Stimulated activated CD4-positive, alpha-beta T cell treated with anti-CD3 and anti-CD28 coated beads, Interleukin-2, amount 100 ng/mL, for 4 hours (primary cell): ENCODE measurements around the gene EPB41L4A.

ENCODE experiments used
- DNase-seq: peaks from one replicate; pipeline ENCODE4 v3.0.0-alpha.2; 2020; ENCODE audit warnings: low read depth

The EPB41L4A gene

DNA sequence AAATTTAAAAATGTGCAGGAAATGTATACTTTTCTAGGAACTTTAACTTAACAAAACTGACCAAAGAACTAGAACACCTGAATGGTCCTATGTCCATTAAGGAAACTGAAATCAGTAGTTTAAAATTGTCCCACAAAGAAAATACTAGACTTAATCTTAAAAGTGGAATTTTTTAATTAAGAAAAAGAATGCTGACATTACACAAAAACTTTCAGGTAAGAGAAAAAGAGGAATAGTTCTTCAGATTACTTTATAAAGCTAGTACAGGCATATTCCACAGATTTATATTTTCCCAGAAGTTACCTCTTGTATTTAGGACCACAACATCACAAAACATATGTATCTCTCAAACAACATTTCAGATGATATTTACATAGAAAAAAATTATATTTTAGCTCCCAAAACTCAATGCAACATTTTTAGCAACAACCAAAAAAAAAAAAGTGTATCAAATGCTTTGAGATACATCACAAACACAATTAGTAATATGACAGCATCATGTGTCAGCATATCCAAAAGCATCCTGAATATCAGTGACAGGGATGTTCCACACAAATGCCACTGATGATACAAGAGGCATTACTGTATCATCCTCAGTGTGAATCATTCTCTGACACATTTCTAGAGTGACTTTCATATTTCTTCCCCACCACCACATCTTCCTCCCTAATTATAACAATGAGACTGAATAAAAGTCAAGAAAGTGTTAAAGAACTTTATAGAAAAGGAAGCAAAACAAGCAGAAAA, 264.0 kb downstream of the EPB41L4A start:
- DNase-seq, result no peak

- DNase-seq, result no peak
Observed at GRCh38 chr5:112149727-112150126, 269.4 kb downstream of the EPB41L4A start.

GRCh38 chr5:112146323-112147226, 272.5 kb downstream of the EPB41L4A start:
- peak; percentile 44 for DNase-seq

GRCh38 chr5:112143690-112144089, 275.4 kb downstream of the EPB41L4A start:
- no peak for DNase-seq

- DNase-seq, result no peak
Observed at GRCh38 chr5:112142769-112143270, 276.3 kb downstream of the EPB41L4A start.

DNA sequence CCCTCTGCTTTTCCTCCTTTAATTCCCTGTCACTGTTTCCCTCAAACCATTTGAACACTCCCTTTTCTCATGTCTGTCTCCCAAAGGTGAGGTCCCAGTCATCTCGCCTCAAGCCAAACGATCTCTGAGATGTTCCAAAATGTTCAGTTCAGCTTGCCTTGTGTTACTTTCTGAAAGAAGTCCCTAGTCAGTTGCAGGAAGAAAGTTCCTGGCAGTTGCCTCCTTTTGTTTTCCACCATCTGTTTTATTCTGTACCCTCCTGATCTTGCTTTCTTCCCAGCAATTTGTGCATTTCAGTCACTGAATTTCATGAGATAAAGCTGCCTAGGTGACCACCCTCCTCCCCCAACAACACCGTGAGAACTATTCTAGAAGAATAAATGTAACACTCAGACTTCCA, 277.5 kb downstream of the EPB41L4A start:
- DNase-seq, result no peak

DNA sequence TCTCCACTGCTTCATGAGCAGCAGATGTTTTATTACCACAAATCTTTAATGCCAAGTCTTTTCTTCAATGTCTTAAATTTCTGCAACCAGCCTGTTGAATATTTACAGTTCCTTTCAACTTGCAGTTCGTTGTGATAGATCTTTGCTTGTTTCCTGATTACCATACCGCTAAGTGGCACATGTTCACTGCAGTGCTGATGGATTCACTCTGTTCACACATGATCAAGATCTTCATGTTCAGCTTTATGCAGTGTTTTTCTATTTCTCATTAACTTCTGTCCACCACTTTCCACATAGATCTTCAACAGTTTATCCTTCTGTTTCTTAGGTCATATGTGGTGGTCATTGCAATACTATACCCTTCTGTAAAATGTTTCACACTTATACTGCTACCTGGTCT, 280.6 kb downstream of the EPB41L4A start:
- DNase-seq, result no peak

DNA sequence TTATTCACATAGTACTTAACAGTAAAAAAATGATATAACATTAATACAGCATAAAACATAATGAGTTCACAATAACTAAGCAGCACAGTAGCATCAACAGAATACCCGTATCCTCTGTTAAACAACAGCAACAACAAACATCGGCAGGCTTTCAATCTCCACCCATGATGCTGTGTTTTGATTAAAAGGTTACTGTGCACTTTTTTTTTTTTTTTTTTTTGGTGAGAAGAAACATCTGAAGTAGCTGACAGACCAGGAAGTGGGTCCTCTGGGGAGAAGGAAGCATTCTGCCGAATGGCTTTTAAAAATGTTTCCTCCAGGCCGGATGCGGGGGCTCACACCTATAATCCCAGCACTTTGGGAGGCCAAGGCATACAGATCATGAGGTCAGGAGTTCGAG, 282.3 kb downstream of the EPB41L4A start:
- DNase-seq, result no peak

- no peak for DNase-seq
Observed at GRCh38 chr5:112127861-112128260, 291.2 kb downstream of the EPB41L4A start.

DNA sequence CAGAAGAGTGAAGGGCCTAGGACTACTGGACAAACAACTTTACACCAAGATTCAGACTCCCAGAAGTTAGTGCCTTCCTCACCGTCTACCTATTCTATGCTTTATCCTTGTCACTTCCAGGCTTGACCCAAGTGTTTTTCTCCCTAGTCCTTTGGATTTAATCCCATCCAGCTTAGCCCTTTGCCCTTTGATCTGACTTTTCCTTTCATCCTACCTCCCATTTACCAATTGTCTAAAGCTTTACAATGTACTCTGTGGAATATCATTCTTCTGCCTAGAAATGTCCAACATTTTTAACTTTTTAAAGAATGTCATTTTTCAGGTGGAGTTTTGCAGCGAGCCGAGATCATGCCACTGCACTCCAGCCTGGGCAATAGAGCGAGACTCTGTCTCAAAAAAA, 292.1 kb downstream of the EPB41L4A start:
- DNase-seq, result no peak

GRCh38 chr5:112125903-112126302, 293.2 kb downstream of the EPB41L4A start:
- no peak for DNase-seq

- DNase-seq, result no peak
Observed at GRCh38 chr5:112124788-112125187, 294.3 kb downstream of the EPB41L4A start.

DNA sequence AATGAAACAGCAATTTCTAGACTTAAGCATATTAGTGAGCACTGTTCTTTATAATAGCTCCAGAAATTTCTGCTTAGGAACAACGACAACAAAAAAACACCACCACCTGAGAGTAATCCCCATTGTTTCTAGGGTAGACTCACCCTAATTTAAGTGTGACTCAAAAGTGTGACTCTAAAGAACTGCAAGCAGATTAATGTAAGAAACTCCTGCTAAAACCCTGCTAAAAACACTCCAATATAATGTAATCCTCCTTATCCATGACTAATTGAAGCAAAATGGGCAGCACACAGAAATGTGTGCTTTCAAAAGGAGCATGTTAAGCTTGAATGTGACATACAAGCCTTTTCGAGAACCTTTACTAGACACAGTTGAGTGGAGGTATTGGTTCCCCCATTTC, 296.0 kb downstream of the EPB41L4A start:
- no peak for DNase-seq

GRCh38 chr5:112122353-112122752, 296.7 kb downstream of the EPB41L4A start:
- DNase-seq, result no peak

GRCh38 chr5:112121258-112121657, 297.8 kb downstream of the EPB41L4A start:
- DNase-seq, result no peak

- DNase-seq, result no peak
Observed at GRCh38 chr5:112119969-112120368, 299.1 kb downstream of the EPB41L4A start.

DNA sequence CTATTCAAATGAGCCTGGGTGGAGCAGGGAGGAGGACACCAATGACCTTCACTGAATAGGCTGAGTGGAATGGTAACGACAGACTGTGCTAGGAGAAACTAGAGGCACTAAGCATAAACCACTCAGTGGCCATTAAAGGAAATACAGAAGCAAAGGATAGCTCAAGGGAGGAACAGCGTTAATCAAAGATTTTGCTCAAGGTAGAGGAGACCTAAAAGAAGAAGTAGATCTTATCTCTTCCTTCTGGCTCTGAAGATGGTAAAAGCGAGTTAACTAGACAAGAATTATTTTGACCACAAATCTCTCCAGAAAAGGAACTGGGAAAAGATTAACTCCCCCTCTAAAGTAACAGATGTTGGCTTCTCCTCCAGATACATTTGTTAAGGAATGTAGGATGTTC, 299.6 kb downstream of the EPB41L4A start:
- DNase-seq, result no peak

DNA sequence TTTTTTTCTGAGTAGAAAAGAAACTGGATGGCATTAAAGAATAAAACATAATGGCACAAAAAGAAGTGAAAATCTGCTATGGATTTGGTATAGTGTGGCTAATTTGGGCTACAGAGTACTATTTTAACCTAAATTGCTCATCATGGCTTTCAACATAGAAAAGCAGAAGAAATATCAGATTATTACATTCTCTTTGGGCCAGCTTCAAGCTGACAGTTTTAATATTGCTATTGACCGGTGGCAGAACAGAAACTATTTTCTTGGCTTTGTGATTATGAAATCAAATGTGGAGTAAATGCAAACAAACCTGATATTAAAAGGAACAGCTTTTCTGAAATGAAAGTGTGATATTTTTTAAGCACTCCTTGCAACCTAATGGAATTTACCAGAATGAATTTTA, 301.5 kb downstream of the EPB41L4A start:
- no peak for DNase-seq

- no peak for DNase-seq
Observed at GRCh38 chr5:112116371-112116770, 302.7 kb downstream of the EPB41L4A start.

- DNase-seq, result no peak
Observed at GRCh38 chr5:112113565-112113964, 305.5 kb downstream of the EPB41L4A start.
